GM11168 (cell line): ENCODE measurements around the gene MRPL38.
"Not testable (repeated sequence)": the region's sequence is repeated elsewhere in the genome, so short reads cannot be mapped to it uniquely, and the experiment has no call there.

ENCODE experiments used
- in situ Hi-C: fragments of 300-500 bp; cut with MboI; formaldehyde crosslinking; loops from one replicate; pipeline ENCODE4 v1.12.0; 2022; ENCODE audit warnings: low sequenced_read_pairs; ENCODE audit not compliant: unreplicated experiment

Gene MRPL38

DNA sequence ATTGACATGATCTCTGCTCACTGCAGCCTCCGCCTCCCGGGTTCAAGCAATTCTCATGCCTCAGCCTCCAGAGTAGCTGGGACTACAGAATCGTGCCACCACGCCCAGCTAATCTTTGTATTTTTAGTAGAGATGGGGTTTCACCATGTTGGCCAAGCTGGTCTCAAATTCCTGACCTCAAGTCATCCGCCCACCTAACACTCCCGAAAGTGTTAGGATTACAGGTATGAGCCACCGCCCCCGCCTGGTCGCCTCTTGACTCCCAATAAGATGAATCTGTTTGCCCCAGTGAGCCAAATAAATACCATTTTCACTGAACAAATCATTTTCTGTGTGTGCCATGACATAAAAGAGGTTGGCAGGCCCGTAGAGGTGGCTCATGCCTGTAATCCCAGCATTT, 45.3 kb downstream of the MRPL38 start:
- in situ Hi-C loops = not testable (repeated sequence)

DNA sequence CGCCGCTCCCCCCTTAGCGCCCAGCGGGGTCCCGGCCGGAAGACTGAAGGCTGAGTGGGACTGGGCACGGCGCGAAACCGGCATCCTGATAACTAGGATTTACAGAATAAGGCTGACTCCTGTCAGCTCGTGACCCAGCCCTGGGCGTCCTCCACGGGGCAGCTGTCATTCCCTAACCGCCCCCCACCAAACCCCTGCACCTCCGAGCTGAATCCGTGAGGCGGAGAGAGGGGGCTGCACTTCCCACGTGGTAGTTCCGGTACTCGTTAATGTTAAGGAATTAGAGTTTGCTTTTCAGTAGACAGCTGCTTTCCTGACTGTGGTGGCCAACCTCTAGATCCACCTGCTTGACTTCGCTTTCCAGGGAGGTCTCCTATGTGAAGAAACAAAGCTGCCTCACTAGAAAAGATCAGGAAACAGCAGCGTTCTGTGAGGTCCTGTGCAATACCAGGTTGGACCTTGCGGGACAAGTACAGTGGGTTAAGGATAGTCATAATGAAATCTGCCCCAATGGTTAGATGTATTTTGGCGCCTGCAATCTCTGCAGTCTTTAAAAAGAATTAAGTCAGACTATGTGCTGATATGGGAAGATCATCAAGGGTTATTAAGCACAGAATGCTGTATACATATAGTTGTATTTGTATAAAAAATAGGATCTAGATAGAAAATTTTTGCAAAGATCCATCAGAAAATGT, 48.5 kb downstream of the MRPL38 start:
- in situ Hi-C loops = no loop called here

DNA sequence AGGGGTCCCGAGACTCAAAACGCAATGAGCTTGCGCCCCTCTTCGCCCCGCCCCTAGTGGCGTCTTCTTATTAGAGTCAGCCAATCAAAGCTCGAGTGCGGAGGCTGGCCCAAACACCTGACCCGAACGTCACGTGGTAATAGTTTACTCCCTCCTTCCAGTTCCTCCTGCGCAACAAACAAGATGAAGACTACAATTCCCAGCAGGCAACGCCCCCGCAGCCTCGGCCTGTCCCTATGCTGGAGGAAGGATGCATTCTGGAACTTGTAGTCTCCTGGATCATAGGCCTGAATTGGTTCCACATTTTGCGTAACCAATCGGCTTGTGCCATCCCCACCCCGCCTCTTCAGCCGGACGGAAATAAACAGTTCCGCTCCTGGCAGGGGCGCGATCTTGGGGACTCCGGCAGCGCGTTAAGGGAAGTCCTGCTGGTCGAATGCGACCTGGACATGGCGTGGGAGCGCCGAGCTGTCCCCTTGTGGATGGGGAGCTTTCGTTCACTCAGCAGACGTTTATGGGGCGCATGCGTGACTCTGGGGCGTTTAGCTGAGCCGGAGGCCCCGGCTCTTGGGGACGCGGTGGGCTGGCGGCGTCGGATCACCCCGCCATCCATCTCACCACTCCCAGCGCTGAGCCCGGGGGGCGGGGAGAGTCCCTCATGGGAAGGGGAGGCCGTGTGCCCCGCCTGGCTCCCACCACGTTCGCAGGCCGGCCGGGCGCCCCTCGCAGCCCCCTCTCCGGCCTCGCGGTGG, 49.2 kb downstream of the MRPL38 start, which contains the start of gene WBP2:
TSS of gene WBP2 (minus strand) at position 26 of the 752 bp plus-strand sequence. CDS start 38 bp downstream, outside the sequence.
- in situ Hi-C loops = no loop called here

DNA sequence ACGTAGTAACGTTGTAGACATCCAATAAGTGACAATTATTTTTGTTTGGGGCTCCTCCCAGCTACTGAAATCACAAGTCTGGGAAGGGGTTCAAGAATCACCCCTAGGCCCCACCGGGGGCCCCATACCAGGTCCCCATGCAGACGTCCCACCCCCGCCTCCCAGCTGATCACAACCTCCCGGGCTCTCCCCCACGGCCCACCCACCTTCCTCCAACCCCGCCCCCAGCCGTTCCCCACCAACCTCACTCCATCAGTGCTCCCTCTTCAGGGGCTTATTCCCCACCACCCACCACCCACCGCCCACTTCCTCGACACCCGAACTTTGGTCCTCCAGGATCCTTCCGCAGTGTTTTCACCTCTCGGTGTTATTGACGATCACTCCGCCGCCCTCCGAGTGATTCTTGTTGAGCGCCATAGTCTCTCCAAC, 49.8 kb downstream of the MRPL38 start:
- in situ Hi-C loops = no loop called here

DNA sequence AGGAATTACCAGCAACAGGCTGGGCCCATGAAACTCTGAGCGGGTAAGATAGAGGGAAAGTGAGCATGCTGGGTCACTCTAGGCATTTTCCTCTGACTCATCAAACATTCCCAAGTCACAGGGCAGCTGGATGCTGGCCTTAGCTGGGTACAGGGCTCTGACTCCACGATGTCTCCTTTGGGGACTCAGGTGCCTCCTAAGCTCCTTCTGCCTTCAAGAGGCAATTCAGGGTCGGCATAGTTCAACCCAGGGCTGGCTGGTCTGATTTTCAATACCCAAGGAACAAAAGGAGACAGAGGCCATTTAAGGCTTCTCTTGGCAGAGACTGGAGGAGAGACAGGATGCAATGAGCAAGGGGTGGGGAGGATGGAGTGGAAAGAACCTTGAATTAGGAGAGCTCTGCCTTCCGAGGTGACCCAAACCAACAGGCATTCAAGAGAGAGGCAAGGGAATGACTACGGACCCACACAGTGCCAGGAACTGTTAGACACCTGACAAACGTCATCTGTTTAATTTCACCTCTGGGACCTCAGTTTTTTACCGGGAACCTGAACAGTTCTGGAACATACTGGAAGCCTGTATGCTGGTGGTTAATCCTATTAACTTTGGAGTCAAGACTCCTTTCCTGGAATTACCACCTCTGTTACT, 50.5 kb downstream of the MRPL38 start:
- in situ Hi-C loops = no loop called here

DNA sequence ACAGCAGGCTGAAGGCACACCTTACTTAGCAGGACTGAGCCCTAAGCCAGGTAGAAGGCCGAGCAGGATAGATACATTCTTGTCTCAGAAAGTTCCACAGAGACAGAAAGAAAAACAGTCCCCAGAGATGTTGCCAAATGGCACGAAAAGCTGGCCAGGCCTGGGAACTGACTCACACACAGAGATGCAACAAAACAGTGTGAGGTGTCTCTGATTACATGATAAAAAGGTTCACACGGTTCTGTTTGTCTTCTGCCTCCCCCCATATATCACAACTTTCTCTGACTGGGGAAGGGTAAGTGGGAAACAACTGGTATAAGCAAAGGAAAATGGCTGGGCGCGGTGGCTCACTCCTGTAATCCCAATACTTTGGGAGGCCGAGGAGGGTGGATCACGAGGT, 51.3 kb downstream of the MRPL38 start:
- in situ Hi-C loops = no loop called here

DNA sequence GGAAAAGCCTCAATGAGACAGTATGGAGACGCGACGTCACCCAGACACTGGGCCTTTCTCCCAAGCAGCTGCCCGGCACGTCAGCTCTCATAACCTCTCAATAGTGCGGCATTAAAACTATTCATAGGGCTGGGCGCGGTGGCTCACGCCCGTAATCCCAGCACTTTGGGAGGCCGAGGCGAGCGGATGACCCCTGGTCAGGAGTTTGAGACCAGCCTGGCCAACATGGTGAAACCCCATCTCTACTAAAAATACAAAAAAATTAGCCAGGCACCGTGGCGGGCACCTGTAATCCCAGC, 53.0 kb downstream of the MRPL38 start:
- in situ Hi-C loops = not testable (repeated sequence)

DNA sequence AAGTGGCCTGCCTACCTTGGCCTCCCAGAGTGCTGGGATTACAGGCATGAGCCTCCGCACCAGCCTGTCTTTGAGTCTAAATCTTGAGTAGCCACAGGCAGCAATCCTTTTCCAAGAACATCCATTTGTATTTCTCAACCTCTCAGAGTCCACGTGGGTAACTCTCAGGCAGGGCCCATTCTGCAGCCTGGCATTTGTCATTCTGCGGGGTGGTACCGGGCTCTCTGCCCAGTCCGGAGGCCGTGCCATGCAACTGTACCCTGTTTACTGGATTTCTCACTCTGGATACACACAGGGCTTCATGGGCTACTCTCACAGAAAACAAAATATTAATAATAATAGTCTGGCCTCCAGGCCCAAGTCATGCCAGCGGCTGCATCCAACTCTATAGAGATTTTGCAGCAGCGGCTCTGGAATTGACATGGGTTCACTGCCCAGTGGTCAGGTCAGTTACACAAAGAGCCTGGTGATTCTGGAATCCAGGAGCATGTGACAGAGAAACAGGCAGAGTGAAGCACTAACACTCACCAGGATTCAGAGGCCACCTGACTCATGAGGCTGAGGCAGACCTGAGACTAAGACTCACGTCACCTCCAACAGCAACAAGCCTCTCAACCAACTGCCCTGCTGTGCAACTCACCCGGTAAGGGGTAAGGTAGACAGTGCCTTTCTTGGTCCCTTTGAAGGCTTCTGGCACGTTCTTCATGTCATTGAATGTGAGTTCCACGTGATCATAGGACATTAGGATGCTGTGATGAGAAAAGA, 53.6 kb downstream of the MRPL38 start:
- in situ Hi-C loops = no loop called here

DNA sequence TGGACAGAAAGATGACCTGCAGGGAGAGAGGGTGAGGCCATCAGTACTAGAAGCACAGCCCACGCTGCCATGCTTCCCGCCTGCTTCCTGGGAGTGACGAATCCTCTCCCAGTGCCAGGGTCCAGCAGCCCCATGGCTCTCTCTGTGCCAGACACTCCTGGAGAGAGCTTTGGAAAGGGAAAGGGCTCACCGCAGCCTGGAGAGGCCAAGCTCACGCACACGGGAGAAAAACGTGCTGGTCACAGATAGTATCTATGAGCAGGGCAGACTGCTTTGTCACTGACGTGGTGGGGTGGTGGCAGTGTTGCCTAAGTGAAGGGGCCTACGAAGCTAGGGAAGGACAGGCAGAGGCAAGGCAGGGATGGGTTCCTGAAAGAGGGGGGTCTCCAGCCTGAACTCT, 55.0 kb downstream of the MRPL38 start:
- in situ Hi-C loops = no loop called here

DNA sequence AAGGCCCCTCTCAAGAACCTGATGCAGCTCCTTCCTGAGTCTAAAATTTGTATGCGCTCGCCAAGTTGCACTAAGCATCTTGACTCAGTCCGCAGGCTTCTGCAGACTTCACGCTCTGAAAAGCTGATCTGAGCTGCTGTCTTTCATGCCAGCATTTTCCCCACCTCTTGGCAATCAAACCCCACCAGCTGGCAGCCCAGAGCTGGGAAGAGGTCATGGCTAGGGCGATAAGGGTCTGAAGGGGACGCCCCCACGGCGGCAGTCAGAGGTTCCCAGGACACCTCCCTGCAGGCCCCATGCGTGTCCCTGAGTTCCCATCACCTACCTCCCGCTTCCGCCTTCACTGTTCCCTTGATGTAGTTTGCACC, 55.4 kb downstream of the MRPL38 start:
- in situ Hi-C loops = no loop called here
